Subcutaneous adipose tissue (tissue), 4 donors: Measurements from ENCODE around the gene KRT8. TPM values are rescaled to one million over a fixed set of nuclear protein-coding genes. Genes with fewer than 3 reads are reported as not detected.

Experiments used
- total RNA-seq, 4 donors: library from RNA; depleted of rRNA; stranded (reverse); fragments of >200 nt; gene quantifications; one replicate each; pipeline ENCODE4 v1.1.0, GENCODE V29; 2016
- TF ChIP-seq, protein P1 (sequence below): fragments of 450-650 bp; IDR thresholded peaks from one replicate; pipeline ENCODE4 v1.5.1; 2016; ENCODE audit warnings: low read depth, mild to moderate bottlenecking, control low read depth, antibody characterized with exemption, moderate library complexity

KRT8 gene
- total RNA-seq, 4 donors from 2014 or later: 5.5 to 11.7 (median 8.7) TPM

DNA sequence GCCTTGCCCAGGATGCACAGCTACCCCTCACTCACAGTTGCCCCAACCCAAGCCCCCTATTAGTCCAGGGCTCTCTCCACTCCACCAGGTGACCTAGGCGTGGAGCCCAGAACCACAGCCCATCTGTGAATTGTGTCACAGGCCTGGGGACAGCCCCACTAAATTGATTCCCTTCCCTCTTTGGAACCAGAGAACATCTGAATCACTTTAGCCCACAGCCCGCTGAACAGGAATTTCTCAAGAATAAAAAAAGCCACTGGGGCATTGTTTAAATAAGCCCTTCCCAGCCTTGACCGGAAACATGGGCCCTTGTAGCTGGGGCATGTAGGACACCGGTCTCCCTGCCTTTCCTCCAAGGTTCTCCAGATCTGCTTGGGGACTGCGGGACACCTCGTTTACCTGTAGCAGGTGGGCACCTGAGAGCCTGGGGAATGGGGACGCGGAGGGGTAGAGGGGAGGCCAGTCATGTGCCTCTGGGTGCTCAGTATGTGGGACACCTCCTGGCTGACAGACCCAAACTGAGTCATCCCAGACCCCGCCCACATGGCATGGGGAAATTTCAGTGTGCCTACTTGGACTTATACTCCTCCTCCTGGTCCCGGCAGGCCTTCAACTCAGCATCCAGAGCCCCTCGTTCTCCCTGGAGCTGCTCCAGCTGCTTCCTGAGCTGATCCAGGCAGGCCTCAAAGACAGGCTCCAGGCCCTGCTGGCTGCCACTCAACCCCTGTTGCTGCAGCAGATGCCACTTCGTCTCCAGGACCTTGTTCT is 57.4 kb downstream of the KRT8 start:
- TF ChIP-seq, protein P1, sequence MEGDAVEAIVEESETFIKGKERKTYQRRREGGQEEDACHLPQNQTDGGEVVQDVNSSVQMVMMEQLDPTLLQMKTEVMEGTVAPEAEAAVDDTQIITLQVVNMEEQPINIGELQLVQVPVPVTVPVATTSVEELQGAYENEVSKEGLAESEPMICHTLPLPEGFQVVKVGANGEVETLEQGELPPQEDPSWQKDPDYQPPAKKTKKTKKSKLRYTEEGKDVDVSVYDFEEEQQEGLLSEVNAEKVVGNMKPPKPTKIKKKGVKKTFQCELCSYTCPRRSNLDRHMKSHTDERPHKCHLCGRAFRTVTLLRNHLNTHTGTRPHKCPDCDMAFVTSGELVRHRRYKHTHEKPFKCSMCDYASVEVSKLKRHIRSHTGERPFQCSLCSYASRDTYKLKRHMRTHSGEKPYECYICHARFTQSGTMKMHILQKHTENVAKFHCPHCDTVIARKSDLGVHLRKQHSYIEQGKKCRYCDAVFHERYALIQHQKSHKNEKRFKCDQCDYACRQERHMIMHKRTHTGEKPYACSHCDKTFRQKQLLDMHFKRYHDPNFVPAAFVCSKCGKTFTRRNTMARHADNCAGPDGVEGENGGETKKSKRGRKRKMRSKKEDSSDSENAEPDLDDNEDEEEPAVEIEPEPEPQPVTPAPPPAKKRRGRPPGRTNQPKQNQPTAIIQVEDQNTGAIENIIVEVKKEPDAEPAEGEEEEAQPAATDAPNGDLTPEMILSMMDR: no peak

Other genes starting within 250 kb of the KRT8 start
- gene KRT1, start 224.7 kb downstream of the KRT8 start, total RNA-seq: under 1 TPM in 1 of 4 donors, not detected in 3; 0.38 TPM
- gene KRT77, start 201.6 kb downstream of the KRT8 start, total RNA-seq: 1 to 10 TPM in 1 of 4 donors, under 1 TPM in 1, not detected in 2; 0.17 to 1.5 TPM
- gene KRT76, start 127.7 kb downstream of the KRT8 start, total RNA-seq: not detected
- not detected for gene KRT3, start 109.0 kb downstream of the KRT8 start, total RNA-seq
- not detected for gene KRT4, start 91.0 kb downstream of the KRT8 start, total RNA-seq
- gene KRT79, start 70.8 kb downstream of the KRT8 start, total RNA-seq: 1 to 10 TPM in 2 of 4 donors, under 1 TPM in 1, not detected in 1; 0.22 to 3.6 (median 2.0) TPM
- gene KRT78, start 56.1 kb downstream of the KRT8 start, total RNA-seq: not detected
- 1 to 10 TPM; 3.2 to 9.2 (median 6.5) TPM for gene KRT18, start 44.0 kb upstream of the KRT8 start, total RNA-seq
- 100 to 1,000 TPM; 471 to 677 (median 528) TPM for gene EIF4B, start 101.4 kb upstream of the KRT8 start, total RNA-seq
- 100 to 1,000 TPM; 108 to 522 (median 189) TPM for gene TNS2, start 145.0 kb upstream of the KRT8 start, total RNA-seq
- gene SPRYD3, start 174.3 kb upstream of the KRT8 start, total RNA-seq: 10 to 100 TPM; 20.4 to 41.8 (median 24.6) TPM
- 1,000 to 10,000 TPM in 1 of 4 donors, 100 to 1,000 TPM in 3; 224 to 1,933 (median 278) TPM for gene IGFBP6, start 192.6 kb upstream of the KRT8 start, total RNA-seq
- under 1 TPM in 1 of 4 donors, not detected in 3; 0.38 TPM for gene SOAT2, start 198.4 kb upstream of the KRT8 start, total RNA-seq